ENCODE data around the gene TSPAN18.

Gene TSPAN18

GRCh38 chr11:44797051-44797450, 70.3 kb downstream of the TSPAN18 start:
- no peak for DNase-seq (ENCODE audit: low read depth, low spot score)

GRCh38 chr11:44797886-44798606, 71.3 kb downstream of the TSPAN18 start:
- DNase-seq (ENCODE audit: low read depth, low spot score) = no peak

GRCh38 chr11:44798607-44798972, 71.8 kb downstream of the TSPAN18 start:
- no peak for DNase-seq (ENCODE audit: low read depth, low spot score)

GRCh38 chr11:44799012-44799411, 72.2 kb downstream of the TSPAN18 start:
- no peak for DNase-seq (ENCODE audit: low read depth, low spot score)

GRCh38 chr11:44802347-44802746, 75.6 kb downstream of the TSPAN18 start:
- DNase-seq (ENCODE audit: low read depth, low spot score) = no peak

- DNase-seq (ENCODE audit: low read depth, low spot score) = no peak
Measured at GRCh38 chr11:44803009-44803408, 76.2 kb downstream of the TSPAN18 start.

- DNase-seq (ENCODE audit: low read depth, low spot score) = no peak
Measured at GRCh38 chr11:44804449-44805437, 78.0 kb downstream of the TSPAN18 start.

- DNase-seq (ENCODE audit: low read depth, low spot score) = no peak
Measured at GRCh38 chr11:44805596-44805995, 78.8 kb downstream of the TSPAN18 start.

GRCh38 chr11:44808053-44808753, 81.4 kb downstream of the TSPAN18 start:
- DNase-seq (ENCODE audit: low read depth, low spot score) = no peak

GRCh38 chr11:44809283-44809682, 82.5 kb downstream of the TSPAN18 start:
- no peak for DNase-seq (ENCODE audit: low read depth, low spot score)

- no peak for DNase-seq (ENCODE audit: low read depth, low spot score)
Measured at GRCh38 chr11:44811841-44812448, 85.2 kb downstream of the TSPAN18 start.

GRCh38 chr11:44812971-44813370, 86.2 kb downstream of the TSPAN18 start:
- no peak for DNase-seq (ENCODE audit: low read depth, low spot score)

GRCh38 chr11:44813401-44813800, 86.6 kb downstream of the TSPAN18 start:
- no peak for DNase-seq (ENCODE audit: low read depth, low spot score)

- no peak for DNase-seq (ENCODE audit: low read depth, low spot score)
Measured at GRCh38 chr11:44814881-44815592, 88.3 kb downstream of the TSPAN18 start.

GRCh38 chr11:44815917-44816456, 89.2 kb downstream of the TSPAN18 start:
- DNase-seq (ENCODE audit: low read depth, low spot score) = no peak

GRCh38 chr11:44816761-44817160, 90.0 kb downstream of the TSPAN18 start:
- DNase-seq (ENCODE audit: low read depth, low spot score) = no peak

GRCh38 chr11:44817207-44817949, 90.6 kb downstream of the TSPAN18 start:
- no peak for DNase-seq (ENCODE audit: low read depth, low spot score)

GRCh38 chr11:44818110-44818509, 91.3 kb downstream of the TSPAN18 start:
- DNase-seq (ENCODE audit: low read depth, low spot score) = no peak

GRCh38 chr11:44819346-44819745, 92.6 kb downstream of the TSPAN18 start:
- no peak for DNase-seq (ENCODE audit: low read depth, low spot score)

- DNase-seq (ENCODE audit: low read depth, low spot score) = no peak
Measured at GRCh38 chr11:44822369-44822768, 95.6 kb downstream of the TSPAN18 start.

All from activated CD4-positive, CD25-positive, alpha-beta regulatory T cell treated with anti-CD3 and anti-CD28 coated beads, Interleukin-2, amount 50 U/mL, for 16 hours (primary cell).